Measurements from ENCODE around the gene CIDEB. TPM values are rescaled to one million over a fixed set of nuclear protein-coding genes. Genes with fewer than 3 reads are reported as not detected.

Gene CIDEB
- total and polyA plus RNA-seq, 2 of the 13 experiments (the other 11 are each of a cell fraction or from before 2014, with no cell fraction given): 35.8 to 110 TPM

GRCh38 chr14:24296341-24297157, 11.2 kb downstream of the CIDEB start (continued):
- TF ChIP-seq MIER3 (CRISPR knock-in tag; IDR thresholded peaks at IDR 0.05; ENCODE audit: borderline replicate concordance) (peak; percentile 76; the same call in 1 of the 2 replicates), ZNF468 (CRISPR knock-in tag; IDR thresholded peaks at IDR 0.05) (no peak), MAFG (CRISPR knock-in tag; IDR thresholded peaks at IDR 0.05) (no peak), ZNF546 (CRISPR knock-in tag; conservative IDR thresholded peaks at IDR 0.05) (no peak), ZNF670 (CRISPR knock-in tag; IDR thresholded peaks at IDR 0.05; ENCODE audit: borderline replicate concordance) (no peak), ZNF143 (CRISPR knock-in tag; IDR thresholded peaks at IDR 0.05) (no peak), MIER2 (CRISPR knock-in tag; IDR thresholded peaks at IDR 0.05) (peak; percentile 85), ZNF7 (CRISPR knock-in tag; IDR thresholded peaks at IDR 0.05) (no peak), ZNF101 (CRISPR knock-in tag; IDR thresholded peaks at IDR 0.05; ENCODE audit: borderline replicate concordance, low read depth) (no peak), ZC3H13 (CRISPR knock-in tag; IDR thresholded peaks at IDR 0.05) (no peak), ZNF234 (CRISPR knock-in tag; conservative IDR thresholded peaks at IDR 0.05) (no peak), KDM6A (CRISPR knock-in tag; IDR thresholded peaks at IDR 0.05; ENCODE audit: low read depth) (no peak; the same call in 1 of the 2 replicates), ZNF510 (CRISPR knock-in tag; IDR thresholded peaks at IDR 0.05; ENCODE audit: low read depth) (no peak; the same call in 1 of the 2 replicates), ZC3H4 (CRISPR knock-in tag; IDR thresholded peaks at IDR 0.05; ENCODE audit: borderline replicate concordance) (0 out of 2 replicates have a peak, but pooled peaks have one; percentile 64), DMAP1 (CRISPR knock-in tag; IDR thresholded peaks at IDR 0.05) (no peak; the same call in 1 of the 2 replicates), ZNF652 (CRISPR knock-in tag; IDR thresholded peaks at IDR 0.05; ENCODE audit: borderline replicate concordance, low read depth) (no peak; the same call in 1 of the 2 replicates), ZNF552 (CRISPR knock-in tag; IDR thresholded peaks at IDR 0.05; ENCODE audit: borderline replicate concordance) (no peak), ZNF883 (CRISPR knock-in tag; IDR thresholded peaks at IDR 0.05; ENCODE audit: not compliant biosample characterization) (peak; percentile 77), CBX5 (CRISPR knock-in tag; IDR thresholded peaks at IDR 0.05; ENCODE audit: borderline replicate concordance) (no peak; the same call in 1 of the 2 replicates), FOXJ3 (CRISPR knock-in tag; IDR thresholded peaks at IDR 0.05; ENCODE audit: borderline replicate concordance) (no peak)
- TF ChIP-seq, protein P1, sequence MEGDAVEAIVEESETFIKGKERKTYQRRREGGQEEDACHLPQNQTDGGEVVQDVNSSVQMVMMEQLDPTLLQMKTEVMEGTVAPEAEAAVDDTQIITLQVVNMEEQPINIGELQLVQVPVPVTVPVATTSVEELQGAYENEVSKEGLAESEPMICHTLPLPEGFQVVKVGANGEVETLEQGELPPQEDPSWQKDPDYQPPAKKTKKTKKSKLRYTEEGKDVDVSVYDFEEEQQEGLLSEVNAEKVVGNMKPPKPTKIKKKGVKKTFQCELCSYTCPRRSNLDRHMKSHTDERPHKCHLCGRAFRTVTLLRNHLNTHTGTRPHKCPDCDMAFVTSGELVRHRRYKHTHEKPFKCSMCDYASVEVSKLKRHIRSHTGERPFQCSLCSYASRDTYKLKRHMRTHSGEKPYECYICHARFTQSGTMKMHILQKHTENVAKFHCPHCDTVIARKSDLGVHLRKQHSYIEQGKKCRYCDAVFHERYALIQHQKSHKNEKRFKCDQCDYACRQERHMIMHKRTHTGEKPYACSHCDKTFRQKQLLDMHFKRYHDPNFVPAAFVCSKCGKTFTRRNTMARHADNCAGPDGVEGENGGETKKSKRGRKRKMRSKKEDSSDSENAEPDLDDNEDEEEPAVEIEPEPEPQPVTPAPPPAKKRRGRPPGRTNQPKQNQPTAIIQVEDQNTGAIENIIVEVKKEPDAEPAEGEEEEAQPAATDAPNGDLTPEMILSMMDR (CRISPR knock-in tag; IDR thresholded peaks at IDR 0.05): peak; percentile 99
- TF ChIP-seq, protein P2, sequence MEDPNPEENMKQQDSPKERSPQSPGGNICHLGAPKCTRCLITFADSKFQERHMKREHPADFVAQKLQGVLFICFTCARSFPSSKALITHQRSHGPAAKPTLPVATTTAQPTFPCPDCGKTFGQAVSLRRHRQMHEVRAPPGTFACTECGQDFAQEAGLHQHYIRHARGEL (CRISPR knock-in tag; IDR thresholded peaks at IDR 0.05): 0 out of 2 replicates have a peak, but pooled peaks have one; percentile 69
- TF ChIP-seq, protein P3, sequence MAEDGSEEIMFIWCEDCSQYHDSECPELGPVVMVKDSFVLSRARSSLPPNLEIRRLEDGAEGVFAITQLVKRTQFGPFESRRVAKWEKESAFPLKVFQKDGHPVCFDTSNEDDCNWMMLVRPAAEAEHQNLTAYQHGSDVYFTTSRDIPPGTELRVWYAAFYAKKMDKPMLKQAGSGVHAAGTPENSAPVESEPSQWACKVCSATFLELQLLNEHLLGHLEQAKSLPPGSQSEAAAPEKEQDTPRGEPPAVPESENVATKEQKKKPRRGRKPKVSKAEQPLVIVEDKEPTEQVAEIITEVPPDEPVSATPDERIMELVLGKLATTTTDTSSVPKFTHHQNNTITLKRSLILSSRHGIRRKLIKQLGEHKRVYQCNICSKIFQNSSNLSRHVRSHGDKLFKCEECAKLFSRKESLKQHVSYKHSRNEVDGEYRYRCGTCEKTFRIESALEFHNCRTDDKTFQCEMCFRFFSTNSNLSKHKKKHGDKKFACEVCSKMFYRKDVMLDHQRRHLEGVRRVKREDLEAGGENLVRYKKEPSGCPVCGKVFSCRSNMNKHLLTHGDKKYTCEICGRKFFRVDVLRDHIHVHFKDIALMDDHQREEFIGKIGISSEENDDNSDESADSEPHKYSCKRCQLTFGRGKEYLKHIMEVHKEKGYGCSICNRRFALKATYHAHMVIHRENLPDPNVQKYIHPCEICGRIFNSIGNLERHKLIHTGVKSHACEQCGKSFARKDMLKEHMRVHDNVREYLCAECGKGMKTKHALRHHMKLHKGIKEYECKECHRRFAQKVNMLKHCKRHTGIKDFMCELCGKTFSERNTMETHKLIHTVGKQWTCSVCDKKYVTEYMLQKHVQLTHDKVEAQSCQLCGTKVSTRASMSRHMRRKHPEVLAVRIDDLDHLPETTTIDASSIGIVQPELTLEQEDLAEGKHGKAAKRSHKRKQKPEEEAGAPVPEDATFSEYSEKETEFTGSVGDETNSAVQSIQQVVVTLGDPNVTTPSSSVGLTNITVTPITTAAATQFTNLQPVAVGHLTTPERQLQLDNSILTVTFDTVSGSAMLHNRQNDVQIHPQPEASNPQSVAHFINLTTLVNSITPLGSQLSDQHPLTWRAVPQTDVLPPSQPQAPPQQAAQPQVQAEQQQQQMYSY (CRISPR knock-in tag; IDR thresholded peaks at IDR 0.05): no peak

Data from HepG2 (cell line).